Endothelial cell of umbilical vein (primary cell): ENCODE measurements around the gene NUDT9. TPM values are rescaled to one million over a fixed set of nuclear protein-coding genes. Genes with fewer than 3 reads are reported as not detected.

Experiments used
- BruUV-seq: library from RNA; stranded (reverse); fragments of 400-500 nt; replicated peaks from 2 replicates; lab custom pipeline; 2021; lab: Mats Ljungman, UMichigan
- CTCF ChIA-PET: fragments of 300-600, 350-600 bp; sonication (Branson Sonifier 250); formaldehyde crosslinking; loops from one replicate; lab custom pipeline; 2021; ENCODE audit warnings: antibody characterized with exemption, inconsistent platforms; lab: Charles Lee
- POLR2A ChIA-PET: fragments of 300-600, 350-600 bp; sonication (Branson Sonifier 250); formaldehyde crosslinking; loops from one replicate; lab custom pipeline; 2021; ENCODE audit warnings: antibody characterized with exemption, inconsistent platforms; lab: Charles Lee
- DNase-seq: peaks from one replicate; pipeline ENCODE4 v3.0.0-alpha.2; 2011; ENCODE audit warnings: low read depth, low spot score
- FAIRE-seq: peaks from 2 replicates; lab custom pipeline; 2011; peaks lifted over from hg19 to GRCh38; lab: Jason Lieb, UNC
- H2AFZ ChIP-seq: 2 replicates; pipeline ENCODE4 v1.6.0; 2012; ENCODE audit warnings: low read depth, low read length, control low read depth, inconsistent platforms
- H3K27ac ChIP-seq: 2 replicates; pipeline ENCODE4 v1.5.1; 2011; ENCODE audit warnings: low read depth, mild to moderate bottlenecking, control low read depth, low read length, moderate library complexity; ENCODE audit not compliant: insufficient read depth
- H3K27me3 ChIP-seq, 2 experiments: 2 replicates each; pipeline versions ENCODE4 v1.6.0 to v1.6.1; 2011; ENCODE audit warnings: low read length in 2 of 2, mixed read lengths in 1 of 2; ENCODE audit not compliant: control insufficient read depth in 2 of 2, insufficient read depth in 2 of 2
- H3K36me3 ChIP-seq, 2 experiments: 2 replicates in 1 of 2; 3 replicates in 1 of 2; pipeline ENCODE4 v1.5.1; 2011; ENCODE audit warnings: low read length in 2 of 2, mild to moderate bottlenecking in 1 of 2, moderate library complexity in 1 of 2; ENCODE audit not compliant: control insufficient read depth in 2 of 2, insufficient read depth in 2 of 2; ENCODE audit errors: extremely low read depth in 1 of 2
- H3K4me1 ChIP-seq: 3 replicates; pipeline ENCODE4 v1.5.1; 2011; ENCODE audit warnings: mild to moderate bottlenecking, low read length; ENCODE audit not compliant: control insufficient read depth, insufficient read depth; ENCODE audit errors: extremely low read depth
- H3K4me2 ChIP-seq: 2 replicates; pipeline ENCODE4 v1.6.1; 2011; ENCODE audit warnings: low read length, control low read depth, mixed read lengths; ENCODE audit not compliant: insufficient read depth
- H3K4me3 ChIP-seq, 3 experiments: fragments of 200-600 bp in 1 of 3; sonication (generic), shearing (Covaris generic) in 1 of 3; replicated peaks in 1 of 3; 2 replicates each; pipeline ENCODE4 v1.5.1; 2011 to 2016; ENCODE audit warnings: control low read depth in 3 of 3, low read length in 3 of 3, mild to moderate bottlenecking in 2 of 3, inconsistent platforms in 1 of 3, low read depth in 1 of 3, moderate library complexity in 1 of 3; ENCODE audit not compliant: insufficient read depth in 1 of 3
- H3K79me2 ChIP-seq: 2 replicates; pipeline ENCODE4 v1.6.0; 2012; ENCODE audit warnings: low read length, inconsistent platforms; ENCODE audit not compliant: control insufficient read depth, insufficient read depth
- H3K9ac ChIP-seq: replicated peaks from 2 replicates; pipeline ENCODE3; 2011; ENCODE audit warnings: low read length, control low read depth; ENCODE audit not compliant: insufficient read depth; ENCODE audit errors: extremely low read depth
- H3K9me1 ChIP-seq: replicated peaks from 3 replicates; pipeline ENCODE4 v1.6.0; 2011; ENCODE audit warnings: mild to moderate bottlenecking, low read length; ENCODE audit not compliant: control insufficient read depth, insufficient read depth; ENCODE audit errors: extremely low read depth
- H3K9me3 ChIP-seq: replicated peaks from 2 replicates; pipeline ENCODE4 v1.5.1; 2012; ENCODE audit warnings: low read length, inconsistent platforms; ENCODE audit not compliant: control insufficient read depth, insufficient read depth
- H4K20me1 ChIP-seq: replicated peaks from 2 replicates; pipeline ENCODE3; 2011; ENCODE audit warnings: mild to moderate bottlenecking, low read length; ENCODE audit not compliant: control insufficient read depth, insufficient read depth; ENCODE audit errors: extremely low read depth
- CTCF ChIP-seq, 2 donors: IDR thresholded peaks; 1 replicate in 1 of 2; 2 replicates in 1 of 2; pipeline ENCODE4 v1.5.1; 2011; ENCODE audit warnings: low read length in 2 of 2, mild to moderate bottlenecking in 2 of 2, moderate library complexity in 2 of 2, control low read depth in 1 of 2, inconsistent platforms in 1 of 2, low read depth in 1 of 2; ENCODE audit not compliant: insufficient read depth in 1 of 2; ENCODE audit errors: extremely low read depth in 1 of 2
- EZH2 ChIP-seq: IDR thresholded peaks from 2 replicates; pipeline ENCODE4 v1.6.1; 2012; ENCODE audit warnings: borderline replicate concordance, low read depth, mild to moderate bottlenecking, moderate library complexity, low read length, inconsistent platforms; ENCODE audit not compliant: severe bottlenecking
- FOS ChIP-seq: IDR thresholded peaks from 2 replicates; pipeline ENCODE4 v1.6.1; 2011; ENCODE audit warnings: mild to moderate bottlenecking, low read length, moderate library complexity, borderline replicate concordance; ENCODE audit not compliant: insufficient read depth
- GATA2 ChIP-seq: IDR thresholded peaks from 2 replicates; pipeline ENCODE4 v1.7.0; 2011; ENCODE audit warnings: low read depth, mild to moderate bottlenecking, moderate library complexity, mixed read lengths, low read length; ENCODE audit not compliant: insufficient read length, insufficient read depth
- JUN ChIP-seq: IDR thresholded peaks from 2 replicates; pipeline ENCODE4 v1.6.1; 2011; ENCODE audit warnings: borderline replicate concordance, low read depth; ENCODE audit not compliant: insufficient read length, insufficient read depth
- MAX ChIP-seq: IDR thresholded peaks from 2 replicates; pipeline ENCODE4 v1.6.1; 2011; ENCODE audit not compliant: insufficient read depth, insufficient read length
- MYC ChIP-seq: IDR thresholded peaks from one replicate; pipeline ENCODE4 v1.6.1; 2011; ENCODE audit warnings: mild to moderate bottlenecking, low read depth, low read length
- POLR2A ChIP-seq: IDR thresholded peaks from 2 replicates; pipeline ENCODE4 v1.6.1; 2012; ENCODE audit warnings: low read depth, mild to moderate bottlenecking, control low read depth, low read length
- POLR2AphosphoS5 ChIP-seq: IDR thresholded peaks from 2 replicates; pipeline ENCODE4 v1.6.1; 2012; ENCODE audit warnings: low read depth, mild to moderate bottlenecking, control low read depth, low read length, moderate library complexity; ENCODE audit not compliant: insufficient read depth
- dilution Hi-C: fragments of 300-500 bp; cut with MboI; formaldehyde crosslinking; loops from one replicate; pipeline ENCODE4 v1.15.0; 2019; ENCODE audit warnings: low sequenced_read_pairs; ENCODE audit not compliant: extremely low pct_ligation_motif_present
- intact Hi-C: fragments of 100-400 bp; cut with micrococcal nuclease; formaldehyde crosslinking; loops from one replicate; pipeline ENCODE4 v1.10.0; 2022
- polyA plus RNA-seq, 4 experiments: library from polyadenylated mRNA; depleted of rRNA in 3 of 4; stranded (reverse) in 3 of 4; unstranded in 1 of 4; fragments of >200 nt; gene quantifications; 2 replicates each; pipeline versions ENCODE4 v1.2.1 to v1.2.3, GENCODE V29; 2011 to 2012; ENCODE audit warnings: missing spikeins in 1 of 4
- total RNA-seq: library from RNA; stranded (reverse); gene quantifications from 2 replicates; pipeline ENCODE4 v1.2.3, GENCODE V29; 2021

NUDT9 gene
- total and polyA plus RNA-seq, 2 donors (not counting 3 experiments of a cell fraction or from before 2014, with no cell fraction given), result 15.3 to 25.0 TPM

GRCh38 chr4:87497578-87497977, 75.2 kb downstream of the NUDT9 start:
- no peaks in the 10 kb centered on the region for H3K9me1 ChIP-seq
- H3K27ac ChIP-seq, result no peak overlapping the region
- no peaks in the 10 kb centered on the region for H3K9me3 ChIP-seq
- H3K4me1 ChIP-seq, result peaks cover 5% of the 10 kb centered on the region
- no peak for TF ChIP-seq POLR2AphosphoS5
- TF ChIP-seq FOS, result no peak
- no peak for TF ChIP-seq MYC
- no peak for TF ChIP-seq JUN
- no peak for TF ChIP-seq GATA2
- TF ChIP-seq POLR2A, result no peak
- no peak for TF ChIP-seq EZH2
- TF ChIP-seq MAX, result no peak
- no peak for TF ChIP-seq CTCF (IDR thresholded peaks at IDR 0.05; ENCODE audit: extremely low read depth in 1 of 2, insufficient read depth in 1 of 2, low read depth in 1 of 2, low read length in 2 of 2)
- H2AFZ ChIP-seq, result no peak overlapping the region
- H3K9ac ChIP-seq, result no peak overlapping the region
- CTCF ChIA-PET, result interaction anchor here (0.7 to 2.6 kb wide), 6 partner anchors 9 to 341 kb away, joined by 3 to 9 read pairs (median 4); no protein-coding TSS in a partner anchor
- FAIRE-seq (peak; percentile 21), DNase-seq (no peak)
- no peak overlapping the region for H3K4me3 ChIP-seq
- POLR2A ChIA-PET, result no interaction called here
- BruUV-seq, result no TSS peak
- no peak overlapping the region for H3K4me2 ChIP-seq
- dilution Hi-C loops (no loop called here), intact Hi-C loops (loop anchor here (5.0 kb wide), 1 partner anchor 350 kb away; no protein-coding TSS in a partner anchor)
- H4K20me1 ChIP-seq, result no peaks in the 10 kb centered on the region
- H3K36me3 ChIP-seq, result no peaks in the 10 kb centered on the region
- no peaks in the 10 kb centered on the region for H3K79me2 ChIP-seq
- H3K27me3 ChIP-seq, result no peaks in the 10 kb centered on the region
